Panc1 (cell line): Measurements from ENCODE around the gene BCKDHA. TPM values are rescaled to one million over a fixed set of nuclear protein-coding genes. Genes with fewer than 3 reads are reported as not detected.

Experiments
- ATAC-seq: fragments of 200-7000 bp; cut with Tn5 transposase; 2 replicates; pipeline ENCODE4 v1.9.1; 2020; ENCODE audit warnings: mild to moderate bottlenecking, moderate library complexity
- BruUV-seq: library from RNA; stranded (reverse); fragments of 400-500 nt; replicated peaks from 2 replicates; lab custom pipeline; 2021; lab: Mats Ljungman, UMichigan
- CTCF ChIA-PET: fragments of 300-600 bp; sonication (Branson Sonifier 250); formaldehyde crosslinking; loops from one replicate; lab custom pipeline; 2022; ENCODE audit warnings: antibody characterized with exemption; lab: Charles Lee
- POLR2A ChIA-PET: fragments of 300-600 bp; sonication (Branson Sonifier 250); formaldehyde crosslinking; loops from one replicate; lab custom pipeline; 2022; ENCODE audit warnings: antibody characterized with exemption; lab: Charles Lee
- DNase-seq: peaks from one replicate; pipeline ENCODE4 v3.0.0-alpha.2; 2010; ENCODE audit warnings: low read depth, low spot score
- H3K27ac ChIP-seq: 2 replicates; pipeline ENCODE4 v1.5.1; 2011; ENCODE audit warnings: mild to moderate bottlenecking, low read length, inconsistent platforms
- H3K27me3 ChIP-seq: fragments of 200-500 bp; sonication (Bioruptor generic); 2 replicates; pipeline ENCODE4 v1.6.0; 2014; ENCODE audit warnings: low read length, inconsistent platforms; ENCODE audit not compliant: control insufficient read depth, insufficient read depth
- H3K36me3 ChIP-seq: fragments of 200-500 bp; sonication (Bioruptor generic); 2 replicates; pipeline ENCODE4 v1.5.1; 2014; ENCODE audit warnings: inconsistent platforms, mild to moderate bottlenecking, low read length, moderate library complexity; ENCODE audit not compliant: control insufficient read depth, insufficient read depth
- H3K4me1 ChIP-seq: 2 replicates; pipeline ENCODE4 v1.5.1; 2011; ENCODE audit warnings: inconsistent platforms, mild to moderate bottlenecking, low read length, moderate library complexity; ENCODE audit not compliant: control insufficient read depth, insufficient read depth
- H3K4me3 ChIP-seq, 2 experiments: 2 replicates each; pipeline ENCODE4 v1.5.1; 2011 to 2012; ENCODE audit warnings: low read depth in 2 of 2, low read length in 2 of 2, mild to moderate bottlenecking in 2 of 2, inconsistent platforms in 1 of 2, moderate library complexity in 1 of 2
- H3K9me3 ChIP-seq: fragments of 200-500 bp; sonication (Bioruptor generic); 2 replicates; pipeline ENCODE4 v1.5.1; 2014; ENCODE audit warnings: low read depth, mild to moderate bottlenecking, inconsistent platforms, low read length, moderate library complexity; ENCODE audit not compliant: control insufficient read depth, insufficient read depth
- CTCF ChIP-seq: fragments of 450-650 bp; IDR thresholded peaks from 2 replicates; pipeline ENCODE4 v1.5.1; 2017; ENCODE audit warnings: mild to moderate bottlenecking
- POLR2AphosphoS5 ChIP-seq: IDR thresholded peaks from 2 replicates; pipeline ENCODE4 v1.6.1; 2012; ENCODE audit warnings: mild to moderate bottlenecking, low read depth, low read length, moderate library complexity
- SIN3A ChIP-seq: IDR thresholded peaks from 2 replicates; pipeline ENCODE4 v1.6.1; 2012; ENCODE audit warnings: low read depth, mild to moderate bottlenecking, low read length, moderate library complexity, borderline replicate concordance; ENCODE audit not compliant: insufficient read depth
- TCF7L2 ChIP-seq: IDR thresholded peaks from 2 replicates; pipeline ENCODE4 v1.6.1; 2011; ENCODE audit warnings: mild to moderate bottlenecking, low read depth, low read length, inconsistent platforms
- in situ Hi-C: cut with HindIII; loops from 2 replicates; pipeline ENCODE4 v1.10.0; 2016; ENCODE audit warnings: low sequenced_read_pairs, low pct_unique_long_range_greater_than_20kb
- intact Hi-C: fragments of 100-400 bp; cut with micrococcal nuclease; formaldehyde crosslinking; loops from one replicate; pipeline ENCODE4 v1.10.0; 2022; ENCODE audit not compliant: unreplicated experiment
- total RNA-seq: library from RNA; stranded (reverse); gene quantifications from one replicate; pipeline ENCODE4 v1.2.1, GENCODE V29; 2021; ENCODE audit not compliant: unreplicated experiment
- TF ChIP-seq, protein P1 (sequence below), 2 experiments: IDR thresholded peaks; 2 replicates each; pipeline ENCODE4 v1.6.1; 2011 to 2012; ENCODE audit warnings: low read depth in 2 of 2, control low read depth in 1 of 2, low read length in 1 of 2, mild to moderate bottlenecking in 1 of 2, moderate library complexity in 1 of 2; ENCODE audit not compliant: insufficient read depth in 1 of 2

BCKDHA gene
- total RNA-seq, 1 experiment from 2014 or later, result 11.2 TPM

GRCh38 chr19:41402010-41402409, 4.4 kb downstream of the BCKDHA start:
- DNase-seq (no peak), ATAC-seq (no peak)
- TF ChIP-seq POLR2AphosphoS5, result no peak
- TF ChIP-seq, protein P1, sequence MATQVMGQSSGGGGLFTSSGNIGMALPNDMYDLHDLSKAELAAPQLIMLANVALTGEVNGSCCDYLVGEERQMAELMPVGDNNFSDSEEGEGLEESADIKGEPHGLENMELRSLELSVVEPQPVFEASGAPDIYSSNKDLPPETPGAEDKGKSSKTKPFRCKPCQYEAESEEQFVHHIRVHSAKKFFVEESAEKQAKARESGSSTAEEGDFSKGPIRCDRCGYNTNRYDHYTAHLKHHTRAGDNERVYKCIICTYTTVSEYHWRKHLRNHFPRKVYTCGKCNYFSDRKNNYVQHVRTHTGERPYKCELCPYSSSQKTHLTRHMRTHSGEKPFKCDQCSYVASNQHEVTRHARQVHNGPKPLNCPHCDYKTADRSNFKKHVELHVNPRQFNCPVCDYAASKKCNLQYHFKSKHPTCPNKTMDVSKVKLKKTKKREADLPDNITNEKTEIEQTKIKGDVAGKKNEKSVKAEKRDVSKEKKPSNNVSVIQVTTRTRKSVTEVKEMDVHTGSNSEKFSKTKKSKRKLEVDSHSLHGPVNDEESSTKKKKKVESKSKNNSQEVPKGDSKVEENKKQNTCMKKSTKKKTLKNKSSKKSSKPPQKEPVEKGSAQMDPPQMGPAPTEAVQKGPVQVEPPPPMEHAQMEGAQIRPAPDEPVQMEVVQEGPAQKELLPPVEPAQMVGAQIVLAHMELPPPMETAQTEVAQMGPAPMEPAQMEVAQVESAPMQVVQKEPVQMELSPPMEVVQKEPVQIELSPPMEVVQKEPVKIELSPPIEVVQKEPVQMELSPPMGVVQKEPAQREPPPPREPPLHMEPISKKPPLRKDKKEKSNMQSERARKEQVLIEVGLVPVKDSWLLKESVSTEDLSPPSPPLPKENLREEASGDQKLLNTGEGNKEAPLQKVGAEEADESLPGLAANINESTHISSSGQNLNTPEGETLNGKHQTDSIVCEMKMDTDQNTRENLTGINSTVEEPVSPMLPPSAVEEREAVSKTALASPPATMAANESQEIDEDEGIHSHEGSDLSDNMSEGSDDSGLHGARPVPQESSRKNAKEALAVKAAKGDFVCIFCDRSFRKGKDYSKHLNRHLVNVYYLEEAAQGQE (IDR thresholded peaks at IDR 0.05; ENCODE audit: insufficient read depth in 1 of 2, low read depth in 2 of 2, low read length in 1 of 2), result no peak
- TF ChIP-seq SIN3A, result no peak
- TF ChIP-seq TCF7L2, result no peak
- in situ Hi-C loops, result no loop called here
- Histone ChIP-seq H3K9me3 (no peaks in the 10 kb centered on the region), H3K27me3 (no peaks in the 10 kb centered on the region), H3K4me3 (no peak overlapping the region), H3K27ac (no peak overlapping the region), H3K36me3 (peaks cover 5% of the 10 kb centered on the region; the same call in 1 of the 2 replicates), H3K4me1 (no peaks in the 10 kb centered on the region)
- no TSS peak for BruUV-seq
- CTCF ChIA-PET, result no interaction called here
- intact Hi-C loops, result no loop called here
- POLR2A ChIA-PET, result no interaction called here

DNA sequence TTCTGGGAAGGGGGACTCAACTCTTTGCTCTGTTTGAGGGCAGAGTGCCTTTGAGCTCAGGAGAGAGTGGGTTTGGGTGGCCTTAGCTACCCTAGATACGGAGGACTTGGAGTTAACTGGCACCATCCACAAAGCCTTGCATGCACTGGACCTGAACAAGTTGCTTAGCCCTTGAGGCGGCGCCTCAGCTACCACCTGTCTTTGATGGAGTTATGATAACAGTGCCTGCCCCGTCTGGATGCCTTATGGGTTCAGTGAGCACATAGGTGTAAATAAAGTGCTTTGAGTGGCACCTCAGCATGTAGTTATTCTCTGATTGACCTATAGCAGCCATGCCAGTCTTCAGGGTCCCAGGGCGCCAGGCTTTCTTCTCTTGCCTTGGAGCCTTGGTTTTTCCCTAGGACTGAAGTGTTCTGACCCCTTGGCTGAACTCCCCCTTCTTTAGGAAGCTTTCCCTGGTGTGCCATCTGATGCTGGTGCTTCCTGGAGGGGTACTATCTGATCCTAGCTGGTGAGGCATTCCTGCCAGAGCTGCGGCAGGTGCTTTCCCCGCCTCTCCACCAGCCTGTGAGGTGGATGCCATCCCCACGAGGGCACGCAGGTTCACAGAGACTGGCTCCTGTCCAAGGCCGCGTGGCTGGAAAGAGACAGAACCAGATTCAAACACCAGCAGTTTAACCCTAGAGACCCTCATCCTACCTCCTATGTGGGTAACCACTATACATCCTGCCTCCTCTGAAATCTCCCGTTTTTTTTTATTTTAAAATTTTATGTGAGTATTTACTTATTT, 5.8 kb downstream of the BCKDHA start:
- DNase-seq, result no peak
- in situ Hi-C loops, result no loop called here
- Histone ChIP-seq H3K9me3 (no peaks in the 10 kb centered on the region), H3K36me3 (no peaks in the 10 kb centered on the region; the same call in 1 of the 2 replicates), H3K27ac (no peak overlapping the region), H3K27me3 (no peaks in the 10 kb centered on the region), H3K4me3 (no peak overlapping the region), H3K4me1 (no peaks in the 10 kb centered on the region)
- intact Hi-C loops, result no loop called here
- ATAC-seq, result no peak
- TF ChIP-seq CTCF (no peak), POLR2AphosphoS5 (no peak)
- TF ChIP-seq, protein P1 (IDR thresholded peaks at IDR 0.05; ENCODE audit: insufficient read depth in 1 of 2, low read depth in 2 of 2, low read length in 1 of 2), result no peak
- ChIA-PET CTCF (no interaction called here), POLR2A (no interaction called here)
- no TSS peak for BruUV-seq
